Bronchial epithelial cell (primary cell): Measurements from ENCODE around the gene RGS6. TPM values are rescaled to one million over a fixed set of nuclear protein-coding genes. Genes with fewer than 3 reads are reported as not detected.

Experiments
- DNase-seq: peaks from one replicate; pipeline ENCODE4 v3.0.0-alpha.2; 2010; ENCODE audit warnings: low read depth
- FAIRE-seq: peaks from 2 replicates; lab custom pipeline; 2011; peaks lifted over from hg19 to GRCh38; lab: Jason Lieb, UNC
- H3K27me3 ChIP-seq: 2 replicates; pipeline ENCODE4 v1.5.1; 2011; ENCODE audit warnings: low read length; ENCODE audit not compliant: control insufficient read depth, insufficient read depth
- H3K36me3 ChIP-seq: 2 replicates; pipeline ENCODE4 v1.5.1; 2011; ENCODE audit warnings: low read length; ENCODE audit not compliant: control insufficient read depth, insufficient read depth
- H3K4me3 ChIP-seq: 2 replicates; pipeline ENCODE4 v1.5.1; 2011; ENCODE audit warnings: mild to moderate bottlenecking, low read depth, low read length, control low read depth
- CTCF ChIP-seq: IDR thresholded peaks from 2 replicates; pipeline ENCODE4 v1.5.1; 2011; ENCODE audit warnings: mild to moderate bottlenecking, moderate library complexity, low read length, control low read depth, inconsistent platforms; ENCODE audit not compliant: insufficient read depth, severe bottlenecking
- total RNA-seq: library from RNA; depleted of rRNA; stranded (reverse); fragments of >200 nt; gene quantifications from 2 replicates; pipeline ENCODE4 v1.2.1, GENCODE V29; 2014

RGS6 gene
- total RNA-seq, 1 donor from 2014 or later: not detected

GRCh38 chr14:72430457-72430856 lies 498.2 kb downstream of the RGS6 start:
- TF ChIP-seq CTCF: no peak
- H3K27me3 ChIP-seq: no peaks in the 10 kb centered on the region
- FAIRE-seq (no peak), DNase-seq (no peak)
- H3K4me3 ChIP-seq: no peak overlapping the region
- H3K36me3 ChIP-seq: no peaks in the 10 kb centered on the region

- Histone ChIP-seq H3K4me3 (no peak overlapping the region), H3K27me3 (no peaks in the 10 kb centered on the region), H3K36me3 (no peaks in the 10 kb centered on the region)
- FAIRE-seq (no peak), DNase-seq (no peak)
- TF ChIP-seq CTCF: no peak
Observed at GRCh38 chr14:72432748-72433147, 500.5 kb downstream of the RGS6 start.

GRCh38 chr14:72433511-72433910 lies 501.3 kb downstream of the RGS6 start:
- FAIRE-seq: peak; percentile 88
- no peak overlapping the region for H3K4me3 ChIP-seq
- DNase-seq: peak; percentile 15
- TF ChIP-seq CTCF: no peak
- no peaks in the 10 kb centered on the region for H3K36me3 ChIP-seq
- H3K27me3 ChIP-seq: no peaks in the 10 kb centered on the region

GRCh38 chr14:72434856-72435255 lies 502.6 kb downstream of the RGS6 start:
- no peak for DNase-seq
- Histone ChIP-seq H3K36me3 (no peaks in the 10 kb centered on the region), H3K27me3 (no peaks in the 10 kb centered on the region), H3K4me3 (no peak overlapping the region)
- no peak for FAIRE-seq
- TF ChIP-seq CTCF: no peak

- no peak overlapping the region for H3K4me3 ChIP-seq
- no peak for TF ChIP-seq CTCF
- H3K27me3 ChIP-seq: no peaks in the 10 kb centered on the region
- FAIRE-seq (no peak), DNase-seq (no peak)
- H3K36me3 ChIP-seq: no peaks in the 10 kb centered on the region
Observed at GRCh38 chr14:72439707-72440106, 507.5 kb downstream of the RGS6 start.

GRCh38 chr14:72443256-72443655 lies 511.0 kb downstream of the RGS6 start:
- H3K36me3 ChIP-seq: no peaks in the 10 kb centered on the region
- FAIRE-seq (no peak), DNase-seq (no peak)
- H3K4me3 ChIP-seq: no peak overlapping the region
- TF ChIP-seq CTCF: no peak
- no peaks in the 10 kb centered on the region for H3K27me3 ChIP-seq
